Activated B cell treated with CpG ODN at 0.5 μM for 24 hours (primary cell): Measurements from ENCODE around the gene MAFB. TPM values are rescaled to one million over a fixed set of nuclear protein-coding genes. Genes with fewer than 3 reads are reported as not detected.

Source experiments
- ATAC-seq: fragments of 200-7000 bp; cut with Tn5 transposase; one replicate; pipeline ENCODE4 v1.10.0; 2021; ENCODE audit warnings: low read depth, mild to moderate bottlenecking, moderate library complexity
- CTCF ChIA-PET: fragments of 350-600 bp; sonication (Branson Sonifier 250); formaldehyde crosslinking; loops from one replicate; lab custom pipeline; 2021; ENCODE audit warnings: antibody characterized with exemption; lab: Charles Lee
- POLR2A ChIA-PET: fragments of 350-600 bp; sonication (Branson Sonifier 250); formaldehyde crosslinking; loops from one replicate; lab custom pipeline; 2021; ENCODE audit warnings: antibody characterized with exemption; lab: Charles Lee
- DNase-seq: peaks from one replicate; pipeline ENCODE4 v3.0.0; 2022
- H3K27ac Mint-ChIP-seq: one replicate; pipeline ENCODE4 v1.8.0; 2020; ENCODE audit warnings: mixed read lengths
- H3K27me3 Mint-ChIP-seq: one replicate; pipeline ENCODE4 v1.8.0; 2021; ENCODE audit warnings: mixed read lengths
- H3K36me3 Mint-ChIP-seq: one replicate; pipeline ENCODE4 v1.8.0; 2021; ENCODE audit warnings: low read depth, mixed read lengths
- H3K4me1 Mint-ChIP-seq: one replicate; pipeline ENCODE4 v1.8.0; 2021; ENCODE audit warnings: mixed read lengths
- H3K4me3 Mint-ChIP-seq: one replicate; pipeline ENCODE4 v1.8.0; 2020; ENCODE audit warnings: mild to moderate bottlenecking, mixed read lengths
- H3K9me3 Mint-ChIP-seq: one replicate; pipeline ENCODE4 v1.8.0; 2020; ENCODE audit warnings: mixed read lengths
- intact Hi-C: fragments of 100-400 bp; cut with micrococcal nuclease; formaldehyde crosslinking; loops from one replicate; pipeline ENCODE4 v1.15.1; 2024
- total RNA-seq: library from RNA; stranded (reverse); gene quantifications from 2 replicates; pipeline ENCODE4 v1.2.3, GENCODE V29; 2022
- TF ChIP-seq, protein P1 (sequence below): fragments of 200-600 bp; IDR thresholded peaks from one replicate; pipeline ENCODE4 v1.8.0; 2022; ENCODE audit warnings: antibody characterized with exemption, mild to moderate bottlenecking

MAFB gene
- total RNA-seq, 1 donor from 2014 or later, result 1.1 TPM

DNA sequence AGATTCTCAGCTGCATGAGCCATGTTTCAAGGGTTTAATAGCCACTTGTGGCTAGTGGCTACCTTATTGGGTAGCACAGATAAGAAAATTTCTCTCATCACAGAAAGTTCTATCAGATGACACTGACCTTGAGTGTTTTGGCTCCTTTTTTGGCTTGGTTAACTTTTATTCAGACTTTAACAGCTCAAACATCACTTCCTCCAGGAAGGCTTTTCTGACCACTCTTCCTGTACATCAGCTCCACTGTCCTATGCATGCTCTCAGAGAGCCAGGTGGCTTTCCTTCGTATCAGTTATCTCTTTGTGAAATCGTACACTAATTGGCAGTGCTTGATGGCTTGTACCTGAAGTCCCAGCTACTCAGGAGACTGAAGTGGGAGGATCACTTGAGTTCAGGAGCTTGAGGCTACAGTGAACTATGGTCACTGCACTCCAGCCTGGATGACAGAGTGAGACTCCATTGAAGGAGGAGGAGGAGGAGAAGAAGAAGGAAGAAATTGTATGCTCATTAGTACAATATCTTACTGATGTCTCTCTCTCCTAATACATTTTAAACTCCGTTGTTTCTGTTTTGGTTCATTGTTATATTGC, 10.7 kb downstream of the MAFB start:
- Mint-ChIP-seq H3K4me3 (no peak overlapping the region), H3K36me3 (no peaks in the 10 kb centered on the region), H3K27me3 (peaks cover 41% of the 10 kb centered on the region), H3K27ac (no peak overlapping the region), H3K9me3 (no peaks in the 10 kb centered on the region), H3K4me1 (no peaks in the 10 kb centered on the region)
- DNase-seq (no peak), ATAC-seq (no peak)
- intact Hi-C loops, result no loop called here
- CTCF ChIA-PET, result no interaction called here
- POLR2A ChIA-PET, result no interaction called here
- TF ChIP-seq, protein P1, sequence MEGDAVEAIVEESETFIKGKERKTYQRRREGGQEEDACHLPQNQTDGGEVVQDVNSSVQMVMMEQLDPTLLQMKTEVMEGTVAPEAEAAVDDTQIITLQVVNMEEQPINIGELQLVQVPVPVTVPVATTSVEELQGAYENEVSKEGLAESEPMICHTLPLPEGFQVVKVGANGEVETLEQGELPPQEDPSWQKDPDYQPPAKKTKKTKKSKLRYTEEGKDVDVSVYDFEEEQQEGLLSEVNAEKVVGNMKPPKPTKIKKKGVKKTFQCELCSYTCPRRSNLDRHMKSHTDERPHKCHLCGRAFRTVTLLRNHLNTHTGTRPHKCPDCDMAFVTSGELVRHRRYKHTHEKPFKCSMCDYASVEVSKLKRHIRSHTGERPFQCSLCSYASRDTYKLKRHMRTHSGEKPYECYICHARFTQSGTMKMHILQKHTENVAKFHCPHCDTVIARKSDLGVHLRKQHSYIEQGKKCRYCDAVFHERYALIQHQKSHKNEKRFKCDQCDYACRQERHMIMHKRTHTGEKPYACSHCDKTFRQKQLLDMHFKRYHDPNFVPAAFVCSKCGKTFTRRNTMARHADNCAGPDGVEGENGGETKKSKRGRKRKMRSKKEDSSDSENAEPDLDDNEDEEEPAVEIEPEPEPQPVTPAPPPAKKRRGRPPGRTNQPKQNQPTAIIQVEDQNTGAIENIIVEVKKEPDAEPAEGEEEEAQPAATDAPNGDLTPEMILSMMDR, result no peak

DNA sequence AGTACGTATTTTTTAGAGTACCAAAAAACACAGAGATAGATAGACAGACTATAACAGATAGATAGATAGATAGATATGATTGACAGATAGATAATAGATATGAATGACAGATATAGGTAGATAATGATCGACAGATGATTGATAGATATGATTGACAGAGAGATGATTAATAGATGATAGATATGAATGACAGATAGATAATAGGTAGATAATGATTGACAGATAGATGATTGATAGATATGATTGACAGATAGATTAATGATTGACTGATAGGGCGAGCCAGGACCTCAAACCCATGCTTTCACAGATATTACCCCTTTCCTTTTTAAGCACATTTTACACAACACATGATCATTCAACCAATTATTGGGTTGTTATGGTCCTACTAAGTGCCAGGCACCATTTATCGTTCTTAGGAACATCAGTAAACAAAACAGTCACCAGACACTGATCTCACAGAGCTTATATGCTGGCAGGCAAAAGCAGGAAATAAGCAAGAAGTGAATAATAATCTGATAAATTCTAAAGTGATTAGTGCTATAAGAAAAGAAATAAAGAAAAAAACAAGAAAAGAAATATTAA, 11.6 kb downstream of the MAFB start:
- no peaks in the 10 kb centered on the region for H3K9me3 Mint-ChIP-seq
- no peaks in the 10 kb centered on the region for H3K36me3 Mint-ChIP-seq
- no peak overlapping the region for H3K27ac Mint-ChIP-seq
- no peak overlapping the region for H3K4me3 Mint-ChIP-seq
- intact Hi-C loops, result no loop called here
- H3K4me1 Mint-ChIP-seq, result no peaks in the 10 kb centered on the region
- ChIA-PET CTCF (no interaction called here), POLR2A (no interaction called here)
- H3K27me3 Mint-ChIP-seq, result peaks cover 39% of the 10 kb centered on the region
- TF ChIP-seq, protein P1, result no peak
- ATAC-seq (no peak), DNase-seq (no peak)

DNA sequence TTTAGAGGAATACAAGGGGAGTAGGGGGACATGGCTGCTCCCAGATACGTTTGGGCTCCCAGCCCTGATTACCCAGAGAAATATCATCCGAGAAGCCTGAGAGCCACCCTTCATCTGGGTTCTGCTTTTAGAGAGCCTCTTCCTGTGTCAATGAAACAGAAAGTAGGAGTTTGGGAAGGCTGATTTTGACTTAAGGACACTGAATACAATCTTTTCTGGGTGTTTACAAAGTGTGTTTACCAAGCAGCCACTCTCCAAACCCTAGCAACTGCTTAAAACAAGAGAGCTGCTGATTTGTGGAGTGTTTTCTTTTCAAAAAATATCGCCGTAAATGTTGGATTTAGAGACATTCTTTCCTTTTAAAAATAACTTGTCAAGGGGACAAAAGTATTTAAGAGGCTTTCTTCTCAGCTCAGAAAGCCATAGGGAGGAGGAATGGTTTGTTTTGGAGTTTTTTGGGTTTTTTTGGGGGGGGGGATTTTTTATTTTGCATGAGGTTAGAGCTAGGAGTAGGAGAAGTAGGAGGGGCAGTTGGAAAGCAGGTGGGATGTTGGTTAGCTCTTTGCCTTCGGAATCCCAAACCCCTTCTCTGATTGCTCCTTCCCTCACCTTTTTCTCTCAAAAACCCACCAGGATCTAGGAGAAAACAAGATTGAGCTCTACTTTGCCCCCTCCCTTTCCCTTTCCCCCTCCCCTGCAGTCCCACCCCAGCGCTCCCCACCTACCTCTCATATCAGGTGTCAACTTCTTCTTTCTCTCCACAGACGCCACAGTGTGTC, 12.4 kb downstream of the MAFB start:
- CTCF ChIA-PET, result no interaction called here
- DNase-seq (no peak), ATAC-seq (no peak)
- H3K36me3 Mint-ChIP-seq, result no peaks in the 10 kb centered on the region
- intact Hi-C loops, result no loop called here
- H3K4me1 Mint-ChIP-seq, result no peaks in the 10 kb centered on the region
- TF ChIP-seq, protein P1, result no peak
- H3K9me3 Mint-ChIP-seq, result no peaks in the 10 kb centered on the region
- peaks cover 33% of the 10 kb centered on the region for H3K27me3 Mint-ChIP-seq
- no peak overlapping the region for H3K4me3 Mint-ChIP-seq
- H3K27ac Mint-ChIP-seq, result no peak overlapping the region
- POLR2A ChIA-PET, result no interaction called here

DNA sequence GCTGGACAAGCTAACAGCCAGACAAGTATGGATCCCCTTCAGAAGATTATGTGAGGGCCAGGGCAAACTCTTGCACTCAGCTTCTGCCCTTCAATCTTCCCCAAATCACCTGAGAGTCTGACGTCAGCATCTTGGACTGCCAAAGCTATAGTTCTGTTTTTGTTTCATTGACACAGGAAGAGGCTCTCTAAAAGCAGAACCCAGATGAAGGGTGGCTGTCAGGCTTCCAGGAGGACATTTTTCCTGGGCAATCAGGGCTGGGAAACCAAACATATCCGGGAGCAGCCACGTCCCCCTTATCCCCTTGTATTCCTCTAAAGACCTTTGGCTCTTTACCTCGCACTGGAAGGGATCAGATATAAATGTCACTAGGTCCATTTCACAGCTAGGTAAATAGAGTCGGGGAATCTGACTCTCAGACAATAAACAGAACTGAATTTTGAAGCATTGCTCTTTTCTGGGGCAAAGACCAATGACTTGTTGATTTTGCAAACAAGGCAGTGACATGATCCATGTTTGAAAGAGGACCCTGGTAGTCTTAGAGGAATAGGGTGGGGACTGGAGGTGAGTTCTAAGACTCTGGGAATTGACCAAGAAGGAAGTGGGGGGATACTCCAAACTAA, 13.3 kb downstream of the MAFB start:
- H3K4me1 Mint-ChIP-seq, result no peaks in the 10 kb centered on the region
- ChIA-PET POLR2A (no interaction called here), CTCF (no interaction called here)
- no peaks in the 10 kb centered on the region for H3K9me3 Mint-ChIP-seq
- H3K27me3 Mint-ChIP-seq, result peaks cover 26% of the 10 kb centered on the region
- no peaks in the 10 kb centered on the region for H3K36me3 Mint-ChIP-seq
- H3K27ac Mint-ChIP-seq, result no peak overlapping the region
- intact Hi-C loops, result no loop called here
- no peak for ATAC-seq
- no peak for DNase-seq
- TF ChIP-seq, protein P1, result no peak
- H3K4me3 Mint-ChIP-seq, result no peak overlapping the region

DNA sequence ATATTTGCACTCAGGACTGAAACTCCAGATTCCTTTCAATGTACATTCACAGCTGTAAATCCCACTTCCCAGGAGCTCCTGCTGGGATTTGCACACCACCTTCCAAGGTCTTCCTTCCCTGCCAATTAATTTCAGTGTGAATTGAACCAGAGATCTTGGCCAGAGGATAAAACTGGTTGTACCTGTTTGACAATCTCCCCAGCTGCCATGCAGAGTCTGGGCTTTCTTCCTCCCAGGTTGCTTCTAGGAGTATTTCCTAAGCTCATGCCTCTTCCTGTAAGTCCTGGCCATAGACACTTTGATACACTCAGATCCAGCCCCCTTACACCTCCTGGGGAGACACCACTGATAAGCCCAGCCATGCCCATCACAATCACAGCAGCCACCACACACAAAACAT, 15.6 kb downstream of the MAFB start:
- ChIA-PET CTCF (no interaction called here), POLR2A (no interaction called here)
- Mint-ChIP-seq H3K4me1 (no peaks in the 10 kb centered on the region), H3K4me3 (no peak overlapping the region), H3K27ac (no peak overlapping the region), H3K9me3 (no peaks in the 10 kb centered on the region), H3K36me3 (no peaks in the 10 kb centered on the region), H3K27me3 (peaks cover 15% of the 10 kb centered on the region)
- no peak for ATAC-seq
- DNase-seq, result no peak
- TF ChIP-seq, protein P1, result no peak
- intact Hi-C loops, result no loop called here
